Gastroesophageal sphincter (tissue), 3 donors: ENCODE results near the gene SLC25A21.

ENCODE experiments used
- CTCF ChIP-seq, 4 experiments: fragments of 200-600 bp in 2 of 4; fragments of 450-650 bp in 2 of 4; sonication (generic) in 1 of 4; IDR thresholded peaks; one replicate each; pipeline ENCODE4 v1.5.1; 2017 to 2019; ENCODE audit warnings: antibody characterized with exemption in 4 of 4, mild to moderate bottlenecking in 2 of 4, moderate library complexity in 2 of 4
- EP300 ChIP-seq: sonication (generic); formaldehyde crosslinking; IDR thresholded peaks from one replicate; pipeline ENCODE4 v1.6.1; 2017; ENCODE audit warnings: antibody characterized with exemption, mild to moderate bottlenecking
- POLR2A ChIP-seq, 2 donors: fragments of 450-650 bp; IDR thresholded peaks; one replicate each; pipeline ENCODE4 v1.6.1; 2017; ENCODE audit warnings: antibody characterized with exemption in 2 of 2, mild to moderate bottlenecking in 2 of 2, moderate library complexity in 1 of 2
- POLR2AphosphoS5 ChIP-seq: sonication (generic); formaldehyde crosslinking; IDR thresholded peaks from one replicate; pipeline ENCODE4 v1.6.1; 2017; ENCODE audit warnings: antibody characterized with exemption

DNA sequence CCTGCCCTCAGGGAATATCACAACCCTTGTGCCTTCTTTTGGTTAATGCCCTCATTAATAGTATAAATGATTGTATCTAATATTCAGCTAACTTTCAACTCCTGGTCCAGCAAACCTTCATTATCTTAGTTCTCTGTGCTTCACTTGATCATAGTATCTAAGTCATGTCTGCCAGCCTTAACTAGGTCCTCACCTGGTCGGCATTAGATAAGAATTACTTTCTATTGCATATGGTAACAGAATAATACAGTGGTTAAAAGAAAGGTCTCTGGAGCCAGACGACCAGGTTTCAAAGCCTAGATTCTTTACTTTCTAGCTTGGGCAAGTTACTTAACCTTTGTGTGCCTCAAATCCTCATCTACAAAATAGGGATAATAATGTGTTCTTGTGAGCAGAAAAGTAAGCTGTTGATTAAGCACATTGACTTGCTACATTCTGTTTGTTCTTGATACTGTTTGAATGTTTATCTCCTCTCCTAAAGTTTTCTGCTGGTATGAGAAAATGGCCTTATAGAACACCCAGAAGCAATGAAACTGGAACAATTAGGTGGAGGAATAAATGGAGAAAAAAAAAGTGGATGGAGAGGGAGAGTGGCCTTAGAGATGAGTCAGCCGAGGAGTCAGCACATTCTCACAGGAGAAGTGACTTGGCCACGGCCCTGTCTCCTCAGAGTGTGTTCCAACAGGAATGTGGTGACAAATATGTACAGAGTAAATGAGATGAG, 176.1 kb downstream of the SLC25A21 start:
- no peak for TF ChIP-seq CTCF (IDR thresholded peaks at IDR 0.05)
- TF ChIP-seq POLR2AphosphoS5, result no peak
- no peak for TF ChIP-seq EP300
- no peak for TF ChIP-seq POLR2A (IDR thresholded peaks at IDR 0.05)
